A549 (cell line): ENCODE measurements around the gene LGALS1. TPM values are rescaled to one million over a fixed set of nuclear protein-coding genes. Genes with fewer than 3 reads are reported as not detected.

Experiments used
- ATAC-seq, 2 experiments: fragments of 200-7000 bp in 1 of 2; fragments of >200 bp in 1 of 2; cut with Nextera tagmentation in 1 of 2; cut with Tn5 transposase in 1 of 2; 3 replicates each; pipeline versions ENCODE4 v1.8.0 to v1.9.1; 2018 to 2020; ENCODE audit warnings: mild to moderate bottlenecking in 1 of 2, moderate library complexity in 1 of 2
- CTCF ChIA-PET: fragments of 300-600 bp; sonication (Branson Sonifier 250); formaldehyde crosslinking; extraction: SDS; loops from one replicate; lab custom pipeline; 2021; ENCODE audit warnings: antibody characterized with exemption, inconsistent platforms; lab: Yijun Ruan, JAX
- POLR2A ChIA-PET: fragments of 350-600 bp; formaldehyde crosslinking; extraction: SDS; loops from one replicate; lab custom pipeline; 2021; ENCODE audit warnings: antibody characterized with exemption, inconsistent platforms; lab: Yijun Ruan, JAX
- DNase-seq, 2 experiments: peaks; one replicate each; pipeline versions ENCODE4 v3.0.0 to v3.0.0-alpha.2; 2011 to 2016; ENCODE audit warnings: low read depth in 1 of 2, low spot score in 1 of 2
- FAIRE-seq: peaks from 2 replicates; lab custom pipeline; 2011; peaks lifted over from hg19 to GRCh38; lab: Jason Lieb, UNC
- H3K27ac ChIP-seq, 2 experiments: fragments of >200 bp; sonication (Bioruptor Twin); formaldehyde crosslinking; 3 replicates each; pipeline ENCODE4 v1.5.1; 2016 to 2017
- H3K4me1 ChIP-seq: fragments of >200 bp; sonication (Bioruptor Twin); formaldehyde crosslinking; 3 replicates; pipeline ENCODE4 v1.6.1; 2016
- H3K4me2 ChIP-seq: fragments of >200 bp; sonication (Bioruptor Twin); formaldehyde crosslinking; 3 replicates; pipeline ENCODE4 v1.6.1; 2016
- H3K4me3 ChIP-seq: fragments of >200 bp; sonication (Bioruptor Twin); formaldehyde crosslinking; 3 replicates; pipeline ENCODE4 v1.5.1; 2016
- H3K9me3 ChIP-seq: fragments of >200 bp; sonication (Bioruptor Twin); formaldehyde crosslinking; 3 replicates; pipeline ENCODE4 v1.6.1; 2016
- BHLHE40 ChIP-seq: IDR thresholded peaks from 2 replicates; pipeline ENCODE4 v1.6.1; 2012; ENCODE audit warnings: low read depth, low read length, inconsistent platforms
- CBX2 ChIP-seq: fragments of 200-600 bp; sonication (generic); IDR thresholded peaks from 2 replicates; pipeline ENCODE4 v1.6.1; 2016; ENCODE audit warnings: low read depth, mild to moderate bottlenecking, borderline replicate concordance
- CBX8 ChIP-seq: fragments of 200-600 bp; sonication (generic); IDR thresholded peaks from 2 replicates; pipeline ENCODE4 v1.6.1; 2016
- CEBPB ChIP-seq, 2 experiments: fragments of >200 bp in 1 of 2; sonication (Bioruptor Twin) in 1 of 2; formaldehyde crosslinking in 1 of 2; IDR thresholded peaks; 2 replicates each; pipeline ENCODE4 v1.6.1; 2012 to 2016
- CHD2 ChIP-seq: fragments of 150-350 bp; IDR thresholded peaks from 2 replicates; pipeline ENCODE4 v1.6.1; 2014; ENCODE audit warnings: low read length; ENCODE audit not compliant: partially characterized antibody
- EHF ChIP-seq: fragments of 250-450 bp; sonication (Bioruptor Pico); IDR thresholded peaks from 2 replicates; pipeline ENCODE4 v1.5.0; 2020; ENCODE audit warnings: mild to moderate bottlenecking
- EHMT2 ChIP-seq: fragments of 200-600 bp; sonication (generic); IDR thresholded peaks from 2 replicates; pipeline ENCODE4 v1.6.1; 2016; ENCODE audit warnings: antibody characterized with exemption, low read depth, mild to moderate bottlenecking, moderate library complexity
- HOXA7 ChIP-seq: fragments of 250-450 bp; sonication (Bioruptor Pico); IDR thresholded peaks from 2 replicates; pipeline ENCODE4 v1.5.0; 2020; ENCODE audit warnings: mild to moderate bottlenecking, moderate library complexity
- KDM5A ChIP-seq: fragments of 200-600 bp; sonication (generic); IDR thresholded peaks from 2 replicates; pipeline ENCODE4 v1.6.1; 2016; ENCODE audit warnings: antibody characterized with exemption, mild to moderate bottlenecking
- MAFK ChIP-seq: fragments of 450-650 bp; IDR thresholded peaks from 2 replicates; pipeline ENCODE4 v1.6.1; 2014; ENCODE audit not compliant: partially characterized antibody
- MAZ ChIP-seq: fragments of 150-350 bp; IDR thresholded peaks from 2 replicates; pipeline ENCODE4 v1.6.1; 2014; ENCODE audit warnings: antibody characterized with exemption, low read depth, low read length, borderline replicate concordance
- MYC ChIP-seq: IDR thresholded peaks from 2 replicates; pipeline ENCODE4 v1.6.1; 2012; ENCODE audit warnings: mild to moderate bottlenecking, inconsistent platforms, low read length, improper control_type of control experiment, borderline replicate concordance
- NFE2L2 ChIP-seq: fragments of 150-350 bp; conservative IDR thresholded peaks from 2 replicates; pipeline ENCODE4 v1.6.1; 2014; ENCODE audit warnings: low read length
- NPAS2 ChIP-seq: fragments of 250-450 bp; sonication (Bioruptor Pico); IDR thresholded peaks from 2 replicates; pipeline ENCODE4 v1.8.0; 2022; ENCODE audit warnings: mild to moderate bottlenecking, moderate library complexity, borderline replicate concordance
- NR3C1 ChIP-seq: fragments of >200 bp; sonication (Bioruptor Twin); formaldehyde crosslinking; IDR thresholded peaks from 3 replicates; pipeline ENCODE4 v1.6.1; 2017
- POLR2AphosphoS2 ChIP-seq: conservative IDR thresholded peaks from 2 replicates; pipeline ENCODE4 v1.6.1; 2012; ENCODE audit warnings: low read length, improper control_type of control experiment, inconsistent platforms
- RAD21 ChIP-seq, 2 experiments: fragments of >200 bp in 1 of 2; sonication (Bioruptor Twin) in 1 of 2; formaldehyde crosslinking in 1 of 2; IDR thresholded peaks in 1 of 2; conservative IDR thresholded peaks in 1 of 2; 2 replicates in 1 of 2; 3 replicates in 1 of 2; pipeline ENCODE4 v1.6.1; 2012 to 2018; ENCODE audit warnings: inconsistent platforms in 1 of 2
- RFX5 ChIP-seq: fragments of 450-650 bp; IDR thresholded peaks from 2 replicates; pipeline ENCODE4 v1.7.1; 2014; ENCODE audit warnings: antibody characterized with exemption, mild to moderate bottlenecking, moderate library complexity
- SMC3 ChIP-seq: fragments of >200 bp; sonication (Bioruptor Twin); formaldehyde crosslinking; IDR thresholded peaks from 3 replicates; pipeline ENCODE4 v1.6.1; 2018; ENCODE audit warnings: inconsistent platforms
- TFCP2L1 ChIP-seq: fragments of 250-450 bp; sonication (Bioruptor Pico); IDR thresholded peaks from 2 replicates; pipeline ENCODE4 v1.5.0; 2021; ENCODE audit warnings: mild to moderate bottlenecking
- WGBS: methylation state at CpG from one replicate; pipeline ENCODE4 v1.1.6; 2017; ENCODE audit errors: missing lambda C conversion rate; 5-methylcytosine and 5-hydroxymethylcytosine counted together
- polyA plus RNA-seq, 4 experiments: library from polyadenylated mRNA; depleted of rRNA in 3 of 4; stranded (reverse); fragments of >200 nt; fragmentation: RNase III in 1 of 4; extraction: RNeasy Plus Mini Kit Qiagen cat#74134 plus additional on column Dnase treatment in 1 of 4; gene quantifications; 2 replicates in 3 of 4; 3 replicates in 1 of 4; pipeline ENCODE4 v1.2.3, GENCODE V29; 2011 to 2017
- TF ChIP-seq, protein P1 (sequence below): IDR thresholded peaks from 2 replicates; pipeline ENCODE4 v1.6.1; 2012
- TF ChIP-seq, protein P2 (sequence below): fragments of >200 bp; sonication (Bioruptor Twin); formaldehyde crosslinking; IDR thresholded peaks from 3 replicates; pipeline ENCODE4 v1.5.1; 2016
- TF ChIP-seq, protein P3 (sequence below): IDR thresholded peaks from 2 replicates; pipeline ENCODE4 v1.6.1; 2012
- TF ChIP-seq, protein P4 (sequence below): fragments of 450-650 bp; IDR thresholded peaks from 2 replicates; pipeline ENCODE4 v1.6.1; 2014; ENCODE audit warnings: antibody characterized with exemption

LGALS1 gene
- polyA plus RNA-seq, 2 of the 4 experiments (the other 2 are of a cell fraction), result 584 to 1,477 TPM

DNA sequence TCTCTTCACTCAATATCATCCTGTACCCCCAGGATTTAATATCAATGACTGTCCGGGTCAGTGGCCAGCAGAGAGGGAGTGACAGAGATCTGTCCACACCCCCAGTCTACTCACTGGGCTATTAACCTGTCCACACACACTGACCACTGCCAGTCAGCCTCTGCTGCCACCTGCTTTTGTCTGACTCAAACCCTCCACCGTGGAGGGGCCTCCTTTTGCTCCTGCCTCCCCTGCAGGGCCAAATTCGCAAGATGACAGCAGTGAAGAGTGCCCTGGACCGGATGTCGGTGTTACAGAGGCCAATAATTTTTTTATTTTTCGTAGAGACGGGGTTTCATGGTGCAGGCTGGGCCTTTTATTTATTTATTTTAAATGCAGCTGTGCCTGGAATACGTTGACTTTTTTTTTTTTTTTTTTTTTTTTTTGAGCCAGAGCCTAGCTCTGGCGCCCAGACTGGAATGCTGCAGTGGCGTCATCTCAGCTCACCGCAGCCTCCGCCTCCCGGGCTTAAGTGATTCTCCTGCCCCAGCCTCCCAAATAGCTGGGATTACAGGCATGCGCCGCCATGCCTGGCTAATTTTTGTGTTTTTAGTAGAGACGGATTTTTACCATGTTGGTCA, 11.8 kb upstream of the LGALS1 start:
- CTCF ChIA-PET, result interaction anchor here (0.6 to 5.3 kb wide), 5 partner anchors 12 to 111 kb away, joined by 3 to 17 read pairs (median 4); partner anchors contain the start of gene LGALS1
- Histone ChIP-seq H3K4me2 (no peak overlapping the region), H3K9me3 (no peaks in the 10 kb centered on the region), H3K4me3 (no peak overlapping the region), H3K4me1 (peaks cover 10% of the 10 kb centered on the region; the same call in 2 of the 3 replicates), H3K27ac (no peak overlapping the region)
- ATAC-seq (no peak), FAIRE-seq (no peak), DNase-seq (no peak)
- 89% methylated on average over 15 of the region's 16 CpGs for WGBS
- TF ChIP-seq HOXA7 (no peak), BHLHE40 (no peak), KDM5A (no peak), RAD21 (conservative IDR thresholded peaks at IDR 0.05 in 1 of 2, IDR thresholded peaks at IDR 0.05 in 1 of 2) (no peak), TFCP2L1 (CRISPR knock-in tag) (no peak), MAZ (no peak), MAFK (no peak), NR3C1 (no peak), NFE2L2 (no peak), CBX8 (no peak), SMC3 (no peak), CEBPB (IDR thresholded peaks at IDR 0.05) (no peak), MYC (no peak), CHD2 (no peak), POLR2AphosphoS2 (no peak)
- TF ChIP-seq, protein P1, sequence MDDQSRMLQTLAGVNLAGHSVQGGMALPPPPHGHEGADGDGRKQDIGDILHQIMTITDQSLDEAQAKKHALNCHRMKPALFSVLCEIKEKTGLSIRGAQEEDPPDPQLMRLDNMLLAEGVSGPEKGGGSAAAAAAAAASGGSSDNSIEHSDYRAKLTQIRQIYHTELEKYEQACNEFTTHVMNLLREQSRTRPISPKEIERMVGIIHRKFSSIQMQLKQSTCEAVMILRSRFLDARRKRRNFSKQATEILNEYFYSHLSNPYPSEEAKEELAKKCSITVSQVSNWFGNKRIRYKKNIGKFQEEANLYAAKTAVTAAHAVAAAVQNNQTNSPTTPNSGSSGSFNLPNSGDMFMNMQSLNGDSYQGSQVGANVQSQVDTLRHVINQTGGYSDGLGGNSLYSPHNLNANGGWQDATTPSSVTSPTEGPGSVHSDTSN, result no peak
- TF ChIP-seq, protein P2, sequence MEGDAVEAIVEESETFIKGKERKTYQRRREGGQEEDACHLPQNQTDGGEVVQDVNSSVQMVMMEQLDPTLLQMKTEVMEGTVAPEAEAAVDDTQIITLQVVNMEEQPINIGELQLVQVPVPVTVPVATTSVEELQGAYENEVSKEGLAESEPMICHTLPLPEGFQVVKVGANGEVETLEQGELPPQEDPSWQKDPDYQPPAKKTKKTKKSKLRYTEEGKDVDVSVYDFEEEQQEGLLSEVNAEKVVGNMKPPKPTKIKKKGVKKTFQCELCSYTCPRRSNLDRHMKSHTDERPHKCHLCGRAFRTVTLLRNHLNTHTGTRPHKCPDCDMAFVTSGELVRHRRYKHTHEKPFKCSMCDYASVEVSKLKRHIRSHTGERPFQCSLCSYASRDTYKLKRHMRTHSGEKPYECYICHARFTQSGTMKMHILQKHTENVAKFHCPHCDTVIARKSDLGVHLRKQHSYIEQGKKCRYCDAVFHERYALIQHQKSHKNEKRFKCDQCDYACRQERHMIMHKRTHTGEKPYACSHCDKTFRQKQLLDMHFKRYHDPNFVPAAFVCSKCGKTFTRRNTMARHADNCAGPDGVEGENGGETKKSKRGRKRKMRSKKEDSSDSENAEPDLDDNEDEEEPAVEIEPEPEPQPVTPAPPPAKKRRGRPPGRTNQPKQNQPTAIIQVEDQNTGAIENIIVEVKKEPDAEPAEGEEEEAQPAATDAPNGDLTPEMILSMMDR, result no peak
- TF ChIP-seq, protein P3, sequence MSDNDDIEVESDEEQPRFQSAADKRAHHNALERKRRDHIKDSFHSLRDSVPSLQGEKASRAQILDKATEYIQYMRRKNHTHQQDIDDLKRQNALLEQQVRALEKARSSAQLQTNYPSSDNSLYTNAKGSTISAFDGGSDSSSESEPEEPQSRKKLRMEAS, result no peak
- TF ChIP-seq, protein P4, sequence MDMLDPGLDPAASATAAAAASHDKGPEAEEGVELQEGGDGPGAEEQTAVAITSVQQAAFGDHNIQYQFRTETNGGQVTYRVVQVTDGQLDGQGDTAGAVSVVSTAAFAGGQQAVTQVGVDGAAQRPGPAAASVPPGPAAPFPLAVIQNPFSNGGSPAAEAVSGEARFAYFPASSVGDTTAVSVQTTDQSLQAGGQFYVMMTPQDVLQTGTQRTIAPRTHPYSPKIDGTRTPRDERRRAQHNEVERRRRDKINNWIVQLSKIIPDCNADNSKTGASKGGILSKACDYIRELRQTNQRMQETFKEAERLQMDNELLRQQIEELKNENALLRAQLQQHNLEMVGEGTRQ, result no peak
- POLR2A ChIA-PET, result no interaction called here

DNA sequence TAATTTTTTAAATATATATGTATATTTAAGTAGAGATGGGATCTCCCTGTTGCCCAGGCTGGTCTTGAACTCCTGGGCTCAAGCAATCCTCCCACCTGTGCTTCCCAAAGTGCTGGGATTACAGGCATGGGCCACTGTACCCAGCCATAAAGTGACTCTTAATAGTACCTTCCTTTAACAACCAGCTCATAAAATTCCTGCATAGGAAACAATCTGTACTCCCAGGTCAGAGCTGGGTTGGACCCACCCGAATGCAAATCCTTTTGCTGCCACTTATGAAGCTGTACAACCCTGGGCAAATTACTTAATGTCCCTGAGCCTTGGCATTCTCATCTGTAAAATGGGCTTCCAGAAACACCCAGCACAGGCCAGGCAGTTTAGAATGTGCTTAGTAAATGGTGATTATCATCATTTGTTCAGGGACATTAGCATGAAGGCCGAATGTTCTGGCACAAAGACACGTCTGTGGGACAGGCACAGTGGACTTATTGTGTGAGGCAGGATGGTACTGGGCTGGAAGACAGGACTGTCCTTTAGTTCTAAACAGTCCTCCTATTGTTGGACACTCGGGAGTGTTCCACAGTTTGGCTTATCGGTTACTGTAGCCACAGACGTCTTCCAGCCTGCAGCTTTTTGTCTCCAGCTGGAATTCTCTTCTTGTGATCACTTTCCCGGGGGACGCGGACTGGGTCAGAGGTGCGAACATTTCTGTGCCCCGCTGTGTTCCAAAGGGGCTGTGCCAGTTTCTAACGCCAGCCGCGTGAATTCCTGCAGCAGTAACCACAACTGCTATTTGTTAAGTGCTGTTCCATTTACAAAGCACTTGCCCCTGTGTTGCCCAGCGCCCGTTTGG, 11.0 kb upstream of the LGALS1 start:
- no peak overlapping the region for H3K4me3 ChIP-seq

More for the DNA sequence above, 11.0 kb upstream of the LGALS1 start:
- DNase-seq (no peak), FAIRE-seq (no peak), ATAC-seq (no peak)
- ChIA-PET POLR2A (no interaction called here), CTCF (interaction anchor here (0.6 to 5.3 kb wide), 4 partner anchors 22 to 283 kb away, joined by 3 to 17 read pairs (median 4); no protein-coding TSS in a partner anchor)
- TF ChIP-seq EHMT2 (no peak), CBX2 (no peak), RFX5 (no peak), EHF (CRISPR knock-in tag) (no peak), NPAS2 (CRISPR knock-in tag) (no peak), CEBPB (IDR thresholded peaks at IDR 0.05) (no peak), MYC (no peak)
- 89% methylated on average over 14 of the region's 16 CpGs for WGBS
- no peaks in the 10 kb centered on the region for H3K9me3 ChIP-seq
- no peak overlapping the region for H3K27ac ChIP-seq
- no peak overlapping the region for H3K4me2 ChIP-seq
- peaks cover 9% of the 10 kb centered on the region; the same call in 2 of the 3 replicates for H3K4me1 ChIP-seq
